NT2/D1 (cell line): Measurements from ENCODE around the gene FOCAD.

Source experiments
- DNase-seq: peaks from one replicate; pipeline ENCODE4 v3.0.0-alpha.2; 2011; ENCODE audit warnings: low read depth, low spot score
- H3K27me3 ChIP-seq: 2 replicates; pipeline ENCODE4 v1.6.0; 2011; ENCODE audit warnings: mild to moderate bottlenecking; ENCODE audit not compliant: insufficient read length, insufficient read depth
- H3K36me3 ChIP-seq: 2 replicates; pipeline ENCODE4 v1.6.1; 2011; ENCODE audit warnings: mild to moderate bottlenecking, low read length, mixed read lengths; ENCODE audit not compliant: insufficient read depth, insufficient read length
- H3K4me1 ChIP-seq: 2 replicates; pipeline ENCODE4 v1.5.1; 2011; ENCODE audit not compliant: insufficient read depth, insufficient read length
- H3K4me3 ChIP-seq: 2 replicates; pipeline ENCODE4 v1.5.1; 2011; ENCODE audit warnings: low read depth; ENCODE audit not compliant: insufficient read length
- H3K9ac ChIP-seq: 2 replicates; pipeline ENCODE4 v1.6.0; 2011; ENCODE audit warnings: low read depth; ENCODE audit not compliant: insufficient read length
- H3K9me3 ChIP-seq: 2 replicates; pipeline ENCODE4 v1.5.1; 2011; ENCODE audit warnings: mild to moderate bottlenecking, low read length; ENCODE audit not compliant: insufficient read depth
- SUZ12 ChIP-seq: IDR thresholded peaks from 2 replicates; pipeline ENCODE4 v1.6.1; 2011; ENCODE audit not compliant: insufficient read length, insufficient read depth; ENCODE audit errors: extremely low read depth
- YY1 ChIP-seq: IDR thresholded peaks from 2 replicates; pipeline ENCODE4 v1.6.1; 2011; ENCODE audit not compliant: insufficient read length, insufficient read depth
- ZNF274 ChIP-seq: IDR thresholded peaks from 2 replicates; pipeline ENCODE4 v1.6.1; 2011; ENCODE audit warnings: mild to moderate bottlenecking, low read depth, low read length

FOCAD gene

GRCh38 chr9:20753761-20754160 is 69.7 kb downstream of the FOCAD start:
- H3K4me3 ChIP-seq: no peak overlapping the region
- no peaks in the 10 kb centered on the region for H3K27me3 ChIP-seq
- H3K36me3 ChIP-seq: peaks cover 9% of the 10 kb centered on the region
- no peak for DNase-seq
- H3K4me1 ChIP-seq: no peaks in the 10 kb centered on the region
- H3K9me3 ChIP-seq: no peaks in the 10 kb centered on the region
- H3K9ac ChIP-seq: no peak overlapping the region
- TF ChIP-seq YY1 (no peak), SUZ12 (no peak), ZNF274 (no peak)

GRCh38 chr9:20754556-20754955 is 70.5 kb downstream of the FOCAD start:
- H3K4me1 ChIP-seq: no peaks in the 10 kb centered on the region
- no peaks in the 10 kb centered on the region for H3K27me3 ChIP-seq
- DNase-seq: no peak
- TF ChIP-seq ZNF274: no peak
- TF ChIP-seq YY1: no peak
- TF ChIP-seq SUZ12: no peak
- H3K9me3 ChIP-seq: no peaks in the 10 kb centered on the region
- no peak overlapping the region for H3K4me3 ChIP-seq
- H3K36me3 ChIP-seq: peaks cover 10% of the 10 kb centered on the region
- no peak overlapping the region for H3K9ac ChIP-seq

GRCh38 chr9:20760246-20760891 is 76.3 kb downstream of the FOCAD start:
- TF ChIP-seq YY1 (no peak), SUZ12 (no peak)
- no peaks in the 10 kb centered on the region for H3K4me1 ChIP-seq
- DNase-seq: no peak
- no peak overlapping the region for H3K4me3 ChIP-seq
- peaks cover 23% of the 10 kb centered on the region for H3K36me3 ChIP-seq
- H3K27me3 ChIP-seq: no peaks in the 10 kb centered on the region
- no peak overlapping the region for H3K9ac ChIP-seq
- H3K9me3 ChIP-seq: no peaks in the 10 kb centered on the region

GRCh38 chr9:20770947-20771346 is 86.9 kb downstream of the FOCAD start:
- H3K9me3 ChIP-seq: no peaks in the 10 kb centered on the region
- no peak for DNase-seq
- H3K4me1 ChIP-seq: no peaks in the 10 kb centered on the region
- peaks cover 49% of the 10 kb centered on the region for H3K36me3 ChIP-seq
- no peak overlapping the region for H3K4me3 ChIP-seq
- no peaks in the 10 kb centered on the region for H3K27me3 ChIP-seq
- no peak for TF ChIP-seq SUZ12
- TF ChIP-seq ZNF274: no peak
- no peak for TF ChIP-seq YY1
- no peak overlapping the region for H3K9ac ChIP-seq

GRCh38 chr9:20771729-20772128 is 87.7 kb downstream of the FOCAD start:
- Histone ChIP-seq H3K36me3 (peaks cover 50% of the 10 kb centered on the region), H3K4me1 (no peaks in the 10 kb centered on the region), H3K9ac (no peak overlapping the region), H3K27me3 (no peaks in the 10 kb centered on the region), H3K9me3 (no peaks in the 10 kb centered on the region), H3K4me3 (no peak overlapping the region)
- TF ChIP-seq ZNF274 (no peak), SUZ12 (no peak), YY1 (no peak)
- DNase-seq: no peak

GRCh38 chr9:20775683-20776082 is 91.6 kb downstream of the FOCAD start:
- DNase-seq: no peak
- H3K4me1 ChIP-seq: no peaks in the 10 kb centered on the region
- no peak for TF ChIP-seq ZNF274
- no peak for TF ChIP-seq SUZ12
- no peak for TF ChIP-seq YY1
- H3K36me3 ChIP-seq: peaks cover 33% of the 10 kb centered on the region
- H3K27me3 ChIP-seq: no peaks in the 10 kb centered on the region
- no peaks in the 10 kb centered on the region for H3K9me3 ChIP-seq
- H3K9ac ChIP-seq: no peak overlapping the region
- no peak overlapping the region for H3K4me3 ChIP-seq

GRCh38 chr9:20781092-20781491 is 97.0 kb downstream of the FOCAD start:
- no peaks in the 10 kb centered on the region for H3K27me3 ChIP-seq
- H3K4me1 ChIP-seq: no peaks in the 10 kb centered on the region
- H3K9ac ChIP-seq: no peak overlapping the region
- TF ChIP-seq ZNF274 (no peak), SUZ12 (no peak), YY1 (no peak)
- no peaks in the 10 kb centered on the region for H3K9me3 ChIP-seq
- no peak for DNase-seq
- peaks cover 10% of the 10 kb centered on the region for H3K36me3 ChIP-seq
- H3K4me3 ChIP-seq: no peak overlapping the region

- TF ChIP-seq ZNF274: no peak
- no peak for TF ChIP-seq YY1
- TF ChIP-seq SUZ12: no peak
- Histone ChIP-seq H3K4me1 (no peaks in the 10 kb centered on the region), H3K9me3 (no peaks in the 10 kb centered on the region), H3K36me3 (peaks cover 8% of the 10 kb centered on the region), H3K27me3 (no peaks in the 10 kb centered on the region), H3K4me3 (no peak overlapping the region), H3K9ac (no peak overlapping the region)
- DNase-seq: no peak
These were observed 98.2 kb downstream of the FOCAD start for GRCh38 chr9:20782289-20782688.
